SK-MEL-5 (cell line): ENCODE results near the gene BHLHE23. TPM values are rescaled to one million over a fixed set of nuclear protein-coding genes. Genes with fewer than 3 reads are reported as not detected.

Source experiments
- DNase-seq: peaks from one replicate; pipeline ENCODE4 v3.0.0-alpha.2; 2016; ENCODE audit warnings: low read depth, low spot score
- in situ Hi-C: cut with HindIII; loops from 2 replicates; pipeline ENCODE4 v1.10.0; 2016; ENCODE audit warnings: low sequenced_read_pairs, high pct_unique_total_duplicates, low pct_unique_long_range_greater_than_20kb
- total RNA-seq: library from RNA; depleted of rRNA; stranded (reverse); fragments of >200 nt; shearing (Covaris generic); gene quantifications from 2 replicates; pipeline ENCODE4 v1.2.3, GENCODE V29; 2014

Gene BHLHE23
- total RNA-seq, 1 experiment from 2014 or later: not detected

DNA sequence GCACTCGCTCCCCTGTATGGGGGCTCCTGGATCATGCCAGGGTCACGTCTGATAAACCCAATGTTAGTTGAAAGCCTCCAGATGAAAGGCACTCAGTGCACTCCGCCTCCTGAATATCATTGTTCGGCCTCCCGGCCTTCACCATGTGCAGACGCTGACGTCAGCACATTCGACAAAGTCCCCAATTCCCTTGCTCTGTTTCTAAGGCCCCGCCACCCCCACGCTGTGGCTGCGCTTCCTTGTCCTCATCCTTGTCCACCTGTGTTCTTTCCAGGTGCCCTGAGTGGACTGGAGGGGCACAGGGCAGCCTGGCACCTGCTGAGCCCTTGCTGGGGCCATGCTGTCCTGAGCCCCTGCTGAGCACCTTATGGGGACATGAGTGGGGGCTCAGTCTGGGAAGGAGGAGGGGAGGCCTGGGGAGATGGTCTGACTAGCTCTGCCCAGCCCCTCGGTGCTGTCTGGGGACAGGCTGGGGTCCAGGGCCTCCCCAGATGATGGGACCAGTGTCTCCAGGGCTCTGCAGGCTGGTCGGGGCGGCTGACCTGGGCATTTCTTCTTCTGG is 9.8 kb upstream of the BHLHE23 start:
- in situ Hi-C loops: no loop called here
- DNase-seq: no peak

DNA sequence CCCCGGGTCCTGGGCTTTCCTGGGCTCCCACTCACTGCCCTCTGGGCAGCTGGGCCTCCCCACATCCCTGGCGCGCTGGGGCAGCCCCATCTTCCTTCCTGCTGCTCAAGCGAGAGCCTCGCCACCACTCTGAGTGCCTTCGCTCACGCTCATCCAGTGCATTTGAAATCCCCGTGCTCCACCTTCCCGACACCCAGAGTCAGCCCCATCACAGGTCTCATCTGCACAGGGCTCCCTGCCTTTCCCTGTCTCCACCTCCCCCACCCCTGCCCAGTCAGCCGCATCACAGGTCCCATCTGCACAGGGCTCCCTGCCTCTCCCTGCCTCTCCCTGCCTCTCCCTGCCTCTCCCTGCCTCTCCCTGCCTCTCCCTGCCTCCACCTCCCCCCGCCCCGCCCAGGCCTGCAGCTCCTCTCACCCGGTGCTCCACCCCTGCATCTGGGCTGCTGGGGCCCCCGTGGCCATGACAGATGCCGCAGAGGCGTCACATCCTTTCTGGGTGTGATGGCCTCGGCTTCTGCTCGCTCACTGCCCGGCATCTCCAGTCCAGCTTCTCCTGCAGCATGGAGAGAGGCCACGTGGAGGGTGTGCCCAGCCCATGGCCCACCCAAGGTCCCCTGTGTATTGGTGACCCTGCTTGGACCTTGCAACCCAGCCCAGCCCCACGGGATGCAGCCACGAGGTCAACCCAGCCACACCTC is 9.0 kb upstream of the BHLHE23 start:
- in situ Hi-C loops: no loop called here

DNA sequence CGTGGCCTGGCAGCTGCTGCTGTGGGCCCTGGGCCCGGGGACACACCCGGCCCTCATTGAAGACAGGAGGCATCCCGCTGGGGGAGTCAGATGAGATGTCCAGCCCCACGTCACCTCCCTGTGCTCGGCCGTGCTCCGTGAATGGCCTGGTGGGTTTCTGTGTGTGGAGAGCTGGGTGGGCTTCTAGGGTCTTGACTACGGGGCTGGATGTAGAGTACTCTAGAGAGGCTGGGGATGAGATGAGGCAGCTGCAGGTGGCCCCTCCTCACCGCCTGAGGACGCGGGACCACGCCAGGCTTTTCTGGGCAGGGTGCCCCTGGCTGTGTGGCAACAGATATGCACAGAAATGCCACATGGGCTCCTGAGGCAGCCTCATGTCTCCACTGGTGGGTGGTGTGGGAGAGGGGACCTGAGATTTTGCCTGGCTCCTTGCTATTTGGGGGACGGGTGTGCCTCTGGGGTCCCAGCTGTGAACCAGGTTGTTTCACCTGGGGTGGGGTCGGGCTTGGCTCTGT is 8.4 kb upstream of the BHLHE23 start:
- in situ Hi-C loops: no loop called here
- no peak for DNase-seq

More for the DNA sequence above, 9.0 kb upstream of the BHLHE23 start:
- no peak for DNase-seq

- no peak for DNase-seq
- in situ Hi-C loops: no loop called here
Observed at GRCh38 chr20:63014710-63015109, 7.9 kb upstream of the BHLHE23 start.

DNA sequence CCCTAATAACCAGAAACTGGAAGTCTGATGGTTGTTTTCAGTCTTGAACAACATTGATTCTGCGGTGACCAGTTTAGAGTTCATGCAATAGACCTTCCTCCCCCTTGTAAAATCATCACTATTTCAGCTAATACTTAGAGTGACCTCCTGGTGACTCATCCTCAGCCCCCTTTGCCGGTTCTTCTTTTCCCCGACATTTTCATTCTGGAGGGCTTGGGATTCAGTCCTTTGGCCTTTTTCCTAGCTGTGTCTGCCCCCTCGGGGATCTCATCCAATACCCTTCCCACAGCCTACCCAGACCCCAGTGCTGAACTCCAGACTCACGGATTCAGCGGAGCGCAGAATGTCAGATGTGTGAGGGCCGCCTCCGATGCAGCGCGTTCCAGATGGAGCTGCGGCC is 7.5 kb upstream of the BHLHE23 start:
- in situ Hi-C loops: no loop called here
- DNase-seq: no peak

DNA sequence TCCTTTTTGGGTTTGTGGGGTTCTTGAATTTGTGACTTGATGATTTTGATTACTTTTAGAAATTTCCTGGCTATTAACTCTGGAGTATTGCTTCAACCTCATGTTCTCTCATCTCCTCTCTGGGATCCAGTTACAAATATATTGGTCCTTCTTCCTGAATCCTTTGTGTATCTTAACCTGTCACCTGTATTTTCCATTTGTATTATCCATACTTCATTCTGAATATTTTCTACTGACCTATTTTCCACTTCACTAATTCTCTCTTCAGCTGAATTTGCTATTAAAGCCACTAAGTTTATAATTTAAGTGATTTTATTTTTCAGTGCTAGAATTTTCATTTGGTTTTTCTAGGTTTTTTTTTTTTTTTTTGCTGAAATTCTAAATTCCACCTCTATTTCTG is 6.4 kb upstream of the BHLHE23 start:
- in situ Hi-C loops: no loop called here

DNA sequence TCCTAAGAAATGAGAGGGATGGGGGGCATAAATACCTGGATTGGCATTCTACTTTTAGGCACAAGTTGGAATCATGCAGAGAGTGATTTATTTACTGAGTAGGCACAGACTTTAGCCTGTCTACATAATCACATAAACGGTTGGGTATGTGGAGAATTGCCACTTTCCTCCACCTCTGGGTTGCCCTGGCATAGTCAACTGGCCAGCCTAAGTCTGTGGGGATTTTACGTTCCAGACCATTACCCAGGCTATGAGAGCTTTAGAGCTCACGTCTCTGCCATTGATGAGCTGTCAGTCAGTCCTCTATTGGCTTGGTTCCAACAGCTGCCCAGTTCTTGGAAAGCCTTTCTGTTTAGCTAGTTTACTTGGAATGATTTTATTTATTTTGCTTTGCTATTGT is 5.0 kb upstream of the BHLHE23 start:
- in situ Hi-C loops: no loop called here
- no peak for DNase-seq

More for the DNA sequence above, 6.4 kb upstream of the BHLHE23 start:
- no peak for DNase-seq

- in situ Hi-C loops: no loop called here
Observed at GRCh38 chr20:63009988-63010769, 3.4 kb upstream of the BHLHE23 start.

GRCh38 chr20:63009045-63009961 is 2.5 kb upstream of the BHLHE23 start:
- in situ Hi-C loops: no loop called here
- DNase-seq: peak; percentile 74

More at GRCh38 chr20:63009988-63010769, 3.4 kb upstream of the BHLHE23 start:
- no peak for DNase-seq

- no peak for DNase-seq
- in situ Hi-C loops: no loop called here
Observed at GRCh38 chr20:63008541-63009044, 1.8 kb upstream of the BHLHE23 start.

GRCh38 chr20:63007646-63008488 is 1.1 kb upstream of the BHLHE23 start:
- DNase-seq: no peak
- in situ Hi-C loops: no loop called here

DNA sequence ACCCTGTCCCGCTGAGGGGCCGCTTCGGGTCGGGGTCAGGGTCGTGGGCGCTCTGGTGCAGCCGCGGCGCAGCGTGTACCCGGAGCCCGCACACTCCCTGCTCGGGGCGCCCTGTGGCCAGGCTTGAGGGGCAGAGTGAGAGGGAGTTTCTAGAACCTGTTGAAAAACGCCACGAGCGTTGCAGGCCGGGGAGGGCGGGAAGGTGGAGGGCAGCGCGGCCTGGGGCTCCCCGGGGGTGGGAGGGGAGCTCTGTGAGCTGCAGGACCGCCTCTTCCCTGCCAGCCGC is 539 bp upstream of the BHLHE23 start:
- DNase-seq: no peak
- in situ Hi-C loops: no loop called here

- in situ Hi-C loops: no loop called here
- no peak for DNase-seq
Observed at GRCh38 chr20:63005862-63006539, 763 bp downstream of the BHLHE23 start.

GRCh38 chr20:63005365-63005861 is 1.4 kb downstream of the BHLHE23 start:
- no peak for DNase-seq
- in situ Hi-C loops: no loop called here

DNA sequence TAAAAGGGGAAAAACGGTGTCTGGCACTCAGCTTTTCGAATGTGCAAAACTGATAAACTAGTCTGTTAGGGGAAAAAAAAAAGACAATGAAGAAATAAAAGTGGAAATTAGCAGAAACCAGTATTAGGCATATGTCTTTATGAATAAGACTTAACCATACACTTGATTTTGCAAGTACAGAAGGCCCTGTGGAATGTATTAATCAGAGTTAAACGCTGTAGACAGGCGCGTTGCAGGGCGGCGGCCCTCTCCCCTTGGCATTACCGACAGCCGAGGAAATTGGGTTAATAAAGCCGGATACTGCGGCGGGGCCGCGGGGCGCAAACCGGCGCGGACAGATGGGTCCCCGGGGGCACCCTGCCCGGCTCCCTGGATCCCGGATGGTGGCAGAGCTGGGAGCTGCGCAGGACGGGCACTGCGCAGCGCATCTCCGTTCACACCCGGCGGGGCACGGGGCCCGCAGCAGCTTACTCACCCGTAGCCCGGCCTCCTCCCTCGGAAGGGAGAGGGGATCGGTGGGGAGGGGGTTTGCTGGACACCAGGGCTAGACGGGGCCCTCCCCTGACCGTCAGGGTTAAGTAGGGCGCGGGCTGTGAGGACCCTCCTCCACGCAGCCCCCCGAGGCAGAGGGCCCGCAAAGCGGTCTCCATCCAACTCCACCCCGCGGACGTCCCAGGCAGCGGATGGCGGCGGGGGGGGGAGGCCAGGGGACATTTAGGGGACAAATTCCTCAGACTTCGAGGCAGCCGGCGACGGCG is 2.0 kb downstream of the BHLHE23 start:
- DNase-seq: no peak
- in situ Hi-C loops: no loop called here
